H1 (cell line): ENCODE results near the gene SNORC. TPM values are rescaled to one million over a fixed set of nuclear protein-coding genes. Genes with fewer than 3 reads are reported as not detected.

Experiments
- CTCF ChIA-PET: fragments of 300-600 bp; sonication (Branson Sonifier 250); formaldehyde crosslinking; loops from one replicate; lab custom pipeline; 2021; ENCODE audit not compliant: partially characterized antibody; lab: Charles Lee
- POLR2A ChIA-PET: fragments of 300-600 bp; sonication (Branson Sonifier 250); formaldehyde crosslinking; loops from one replicate; lab custom pipeline; 2021; ENCODE audit warnings: inconsistent platforms; ENCODE audit not compliant: partially characterized antibody; lab: Charles Lee
- DNase-seq, 2 experiments: peaks; one replicate each; pipeline versions ENCODE4 v3.0.0 to v3.0.0-alpha.2; 2010 to 2022; ENCODE audit warnings: low spot score in 2 of 2, low read depth in 1 of 2, mixed read lengths in 1 of 2
- FAIRE-seq: peaks from 2 replicates; lab custom pipeline; 2011; peaks lifted over from hg19 to GRCh38; lab: Jason Lieb, UNC
- H2AFZ ChIP-seq: 2 replicates; pipeline ENCODE4 v1.8.1; 2012; ENCODE audit warnings: low read length, inconsistent platforms
- H2AK5ac ChIP-seq: 2 replicates; pipeline ENCODE4 v1.6.1; 2013; ENCODE audit warnings: low read depth, low read length
- H2BK120ac ChIP-seq: replicated peaks from 2 replicates; pipeline ENCODE3; 2013; ENCODE audit warnings: low read depth, low read length, inconsistent platforms
- H2BK12ac ChIP-seq: 2 replicates; pipeline ENCODE4 v1.6.1; 2013; ENCODE audit warnings: low read depth, low read length
- H2BK15ac ChIP-seq: 2 replicates; pipeline ENCODE4 v1.6.1; 2013; ENCODE audit warnings: low read length
- H2BK20ac ChIP-seq: 2 replicates; pipeline ENCODE4 v1.6.1; 2013; ENCODE audit warnings: low read length
- H2BK5ac ChIP-seq: 2 replicates; pipeline ENCODE4 v1.6.1; 2013; ENCODE audit warnings: low read depth, low read length
- H3K14ac ChIP-seq: 2 replicates; pipeline ENCODE4 v1.6.1; 2013; ENCODE audit warnings: inconsistent platforms; ENCODE audit not compliant: insufficient read length
- H3K18ac ChIP-seq: 2 replicates; pipeline ENCODE4 v1.6.1; 2013; ENCODE audit warnings: low read length; ENCODE audit errors: extremely low read depth
- H3K23ac ChIP-seq: 2 replicates; pipeline ENCODE4 v1.6.1; 2013; ENCODE audit warnings: inconsistent platforms; ENCODE audit not compliant: insufficient read length
- H3K23me2 ChIP-seq: 2 replicates; pipeline ENCODE4 v1.6.1; 2013; ENCODE audit warnings: low read depth, low read length
- H3K27ac ChIP-seq: 2 replicates; pipeline ENCODE4 v1.6.1; 2011; ENCODE audit warnings: low read depth, low read length, inconsistent platforms
- H3K27me3 ChIP-seq, 4 experiments: replicated peaks in 1 of 4; 1 replicate in 1 of 4; 2 replicates in 3 of 4; pipeline versions ENCODE4 v1.6.1 to v1.8.1; 2011 to 2013; ENCODE audit warnings: low read length in 3 of 4, mild to moderate bottlenecking in 3 of 4, inconsistent platforms in 2 of 4, mixed read lengths in 2 of 4, moderate library complexity in 1 of 4; ENCODE audit not compliant: control insufficient read depth in 3 of 4, insufficient read depth in 3 of 4; ENCODE audit errors: extremely low read depth in 1 of 4
- H3K36me3 ChIP-seq, 4 experiments: 2 replicates each; pipeline versions ENCODE4 v1.6.1 to v1.8.1; 2011 to 2013; ENCODE audit warnings: mild to moderate bottlenecking in 4 of 4, low read length in 3 of 4, moderate library complexity in 2 of 4, control low read depth in 1 of 4, inconsistent platforms in 1 of 4; ENCODE audit not compliant: insufficient read depth in 4 of 4, control insufficient read depth in 2 of 4
- H3K4ac ChIP-seq: replicated peaks from 2 replicates; pipeline ENCODE3; 2013; ENCODE audit warnings: low read length, low read depth, mixed read lengths, inconsistent platforms; ENCODE audit not compliant: insufficient read length
- H3K4me1 ChIP-seq, 4 experiments: replicated peaks in 1 of 4; 1 replicate in 1 of 4; 2 replicates in 3 of 4; pipeline versions ENCODE4 v1.6.1 to v1.8.1; 2011 to 2013; ENCODE audit warnings: low read length in 3 of 4, inconsistent platforms in 2 of 4, mixed read lengths in 1 of 4; ENCODE audit not compliant: insufficient read depth in 4 of 4, control insufficient read depth in 3 of 4
- H3K4me2 ChIP-seq, 2 experiments: 2 replicates each; pipeline versions ENCODE4 v1.6.1 to v1.8.1; 2011 to 2013; ENCODE audit warnings: low read depth in 2 of 2, low read length in 2 of 2, control low read depth in 1 of 2, inconsistent platforms in 1 of 2, mild to moderate bottlenecking in 1 of 2; ENCODE audit not compliant: insufficient read depth in 1 of 2
- H3K4me3 ChIP-seq, 4 experiments: fragments of 200-600, 300-600 bp in 1 of 4; sonication (generic), shearing (Covaris generic), sonication (Bioruptor Twin) in 1 of 4; 2 replicates each; pipeline versions ENCODE4 v1.5.1 to v1.8.1; 2011 to 2016; ENCODE audit warnings: low read length in 4 of 4, low read depth in 3 of 4, control low read depth in 2 of 4, inconsistent platforms in 2 of 4, mild to moderate bottlenecking in 2 of 4, mixed read lengths in 1 of 4, moderate library complexity in 1 of 4; ENCODE audit not compliant: insufficient read depth in 2 of 4; ENCODE audit errors: extremely low read depth in 1 of 4
- H3K56ac ChIP-seq: replicated peaks from 2 replicates; pipeline ENCODE3; 2013; ENCODE audit warnings: low read depth, mild to moderate bottlenecking, mixed read lengths, low read length, inconsistent platforms; ENCODE audit not compliant: insufficient read length
- H3K79me1 ChIP-seq: 2 replicates; pipeline ENCODE4 v1.6.1; 2013; ENCODE audit warnings: low read depth, low read length, control low read depth
- H3K79me2 ChIP-seq, 2 experiments: 2 replicates each; pipeline versions ENCODE4 v1.6.1 to v1.8.1; 2012 to 2013; ENCODE audit warnings: low read length in 2 of 2, mild to moderate bottlenecking in 2 of 2, inconsistent platforms in 1 of 2; ENCODE audit not compliant: insufficient read depth in 2 of 2, control insufficient read depth in 1 of 2
- H3K9ac ChIP-seq, 4 experiments: replicated peaks in 1 of 4; 1 replicate in 1 of 4; 2 replicates in 3 of 4; pipeline versions ENCODE4 v1.6.1 to v1.8.1; 2011 to 2013; ENCODE audit warnings: low read depth in 3 of 4, low read length in 3 of 4, control low read depth in 2 of 4, mild to moderate bottlenecking in 2 of 4, moderate library complexity in 2 of 4, inconsistent platforms in 1 of 4; ENCODE audit errors: extremely low read depth in 1 of 4
- H3K9me3 ChIP-seq, 2 experiments: 2 replicates each; pipeline versions ENCODE4 v1.6.1 to v1.8.1; 2012 to 2013; ENCODE audit warnings: mild to moderate bottlenecking in 2 of 2, moderate library complexity in 2 of 2, control low read depth in 1 of 2, inconsistent platforms in 1 of 2, low read depth in 1 of 2, low read length in 1 of 2, mixed read lengths in 1 of 2; ENCODE audit not compliant: insufficient read depth in 2 of 2
- H4K20me1 ChIP-seq, 2 experiments: replicated peaks in 1 of 2; 2 replicates each; pipeline versions ENCODE3 to v1.8.1; 2011 to 2013; ENCODE audit warnings: inconsistent platforms in 2 of 2, low read length in 2 of 2, mild to moderate bottlenecking in 1 of 2; ENCODE audit not compliant: insufficient read depth in 2 of 2, control insufficient read depth in 1 of 2
- H4K5ac ChIP-seq: 2 replicates; pipeline ENCODE4 v1.6.1; 2013; ENCODE audit warnings: low read length, low read depth, mixed read lengths, inconsistent platforms; ENCODE audit not compliant: insufficient read length
- H4K8ac ChIP-seq: 2 replicates; pipeline ENCODE4 v1.8.0; 2013; ENCODE audit warnings: mild to moderate bottlenecking, moderate library complexity, low read length, inconsistent platforms; ENCODE audit not compliant: insufficient read depth; ENCODE audit errors: extremely low read depth
- H4K91ac ChIP-seq: replicated peaks from 2 replicates; pipeline ENCODE3; 2013; ENCODE audit warnings: low read length, mixed read lengths, inconsistent platforms; ENCODE audit not compliant: insufficient read length
- TEAD4 ChIP-seq: IDR thresholded peaks from 2 replicates; pipeline ENCODE4 v1.6.1; 2012; ENCODE audit warnings: low read depth, low read length, inconsistent platforms, mixed read lengths
- WGBS, 2 experiments: shearing (Covaris generic) in 1 of 2; methylation state at CpG; one replicate each; pipeline versions ENCODE4 v1.1.6 to v1.1.7; 2013 to 2015; ENCODE audit warnings: low lambda C conversion rate in 2 of 2, mixed read lengths in 2 of 2, inconsistent platforms in 1 of 2, low coverage in 1 of 2, missing lambda C conversion rate in 1 of 2; ENCODE audit not compliant: insufficient replicate concordance in 2 of 2, insufficient coverage in 1 of 2, insufficient read length in 1 of 2; ENCODE audit errors: extremely low coverage in 1 of 2, missing lambda C conversion rate in 1 of 2; 5-methylcytosine and 5-hydroxymethylcytosine counted together
- polyA plus RNA-seq, 7 experiments: library from polyadenylated mRNA; depleted of rRNA in 3 of 7; stranded (reverse) in 5 of 7; unstranded in 2 of 7; fragments of >200 nt in 5 of 7; fragments of 200-250 nt in 2 of 7; gene quantifications; 1 replicate in 5 of 7; 2 replicates in 1 of 7; 4 replicates in 1 of 7; pipeline versions ENCODE4 v1.2.1 to v1.2.3, GENCODE V29; 2011 to 2013; ENCODE audit warnings: missing spikeins in 2 of 7, mixed read lengths in 2 of 7
- total RNA-seq: library from RNA; stranded (reverse); fragmentation: NEBNext Ultra II Directional; extraction: Animal tissue kit (Norgen Biotek cat#: 25700); gene quantifications from 2 replicates; pipeline ENCODE4 v1.2.1, GENCODE V29; 2021

Gene SNORC
- total and polyA plus RNA-seq, 2 of the 8 experiments (the other 6 are each of a cell fraction or from before 2014, with no cell fraction given): 1.6 to 1.8 TPM

DNA sequence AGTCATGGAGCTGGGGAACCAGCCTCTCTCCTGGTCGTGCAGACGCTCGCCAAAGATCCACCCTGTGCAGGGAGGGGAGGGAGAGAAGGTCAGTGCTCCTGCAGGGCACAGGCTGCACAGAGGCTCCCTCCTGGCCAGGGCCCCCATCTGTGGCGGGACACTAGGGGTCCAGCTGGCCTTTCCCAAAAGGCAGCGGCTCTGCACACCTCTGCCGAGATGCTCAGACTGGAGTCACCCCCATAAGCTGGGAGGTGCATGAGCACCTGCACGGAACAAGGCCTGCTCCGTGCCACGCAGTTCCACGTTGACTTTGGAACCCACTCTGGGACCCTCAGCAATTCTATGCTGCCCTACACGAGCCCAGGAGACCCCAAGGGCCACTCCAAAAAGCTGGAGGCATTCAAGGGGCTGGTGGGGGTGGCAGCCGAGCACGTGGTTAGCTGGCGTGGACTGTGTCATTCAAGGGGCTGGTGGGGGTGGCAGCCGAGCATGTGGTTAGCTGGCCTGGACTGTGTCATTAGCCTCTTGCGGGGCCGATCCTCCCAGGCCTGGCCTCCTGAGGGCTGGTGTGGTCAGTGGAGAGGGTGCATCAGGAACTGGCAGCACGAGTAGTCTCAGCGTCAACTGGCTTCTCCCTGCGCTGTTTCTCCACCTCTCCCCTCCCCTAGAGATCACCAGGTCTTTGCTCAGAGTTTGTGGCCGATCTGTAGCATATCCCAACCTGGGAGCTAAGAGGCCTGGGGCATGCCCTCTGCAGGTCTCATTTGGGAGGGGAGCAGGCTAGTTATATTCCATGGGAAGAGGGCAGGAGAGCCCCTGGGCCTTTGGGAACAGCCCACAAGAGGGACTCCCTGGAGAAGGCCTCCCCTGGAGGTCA, 9.8 kb downstream of the SNORC start:
- no peak overlapping the region for H2BK20ac ChIP-seq
- H2BK5ac ChIP-seq: no peak overlapping the region
- no peak for FAIRE-seq
- H4K8ac ChIP-seq: no peak overlapping the region
- no peaks in the 10 kb centered on the region for H3K79me2 ChIP-seq
- WGBS, 2 experiments: 86% methylated on average over 20 of the region's 21 CpGs; no CpG with 5 or more reads in 1 of the 2 experiments
- no peak overlapping the region for H2BK120ac ChIP-seq
- ChIA-PET CTCF (interaction anchor here (1.0 to 1.6 kb wide), 6 partner anchors 8 to 180 kb away, joined by 3 to 5 read pairs (median 4); partner anchors contain the start of gene INPP5D), POLR2A (interaction anchor here (0.6 kb wide), 1 partner anchor 110 kb away, joined by 3 read pairs; no protein-coding TSS in a partner anchor)
- H3K4me3 ChIP-seq: no peak overlapping the region
- peaks cover 0 to 25% (median 18%) of the 10 kb centered on the region in 4 experiments; a peak in 5 of 7 replicates for H3K27me3 ChIP-seq
- no peak for TF ChIP-seq TEAD4
- no peak overlapping the region for H4K5ac ChIP-seq
- no peak overlapping the region for H2AFZ ChIP-seq
- peaks cover 0 to 4% (median 1%) of the 10 kb centered on the region in 4 experiments; a peak in 3 of 7 replicates for H3K4me1 ChIP-seq
- no peak overlapping the region for H2AK5ac ChIP-seq
- H3K27ac ChIP-seq: no peak overlapping the region
- H3K23ac ChIP-seq: no peak overlapping the region
- H3K4ac ChIP-seq: no peak overlapping the region
- no peak overlapping the region for H3K18ac ChIP-seq
- H3K23me2 ChIP-seq: peaks cover 12% of the 10 kb centered on the region; the same call in 1 of the 2 replicates
- H3K36me3 ChIP-seq: no peaks in the 10 kb centered on the region
- H3K56ac ChIP-seq: no peak overlapping the region
- H3K4me2 ChIP-seq: no peak overlapping the region
- H4K20me1 ChIP-seq: peaks cover 0 to 4% of the 10 kb centered on the region in 2 experiments
- H2BK15ac ChIP-seq: no peak overlapping the region; the same call in 1 of the 2 replicates
- DNase-seq: no peak
- no peak overlapping the region for H3K14ac ChIP-seq
- no peaks in the 10 kb centered on the region for H3K79me1 ChIP-seq
- H4K91ac ChIP-seq: no peak overlapping the region
- H2BK12ac ChIP-seq: no peak overlapping the region
- H3K9me3 ChIP-seq: no peaks in the 10 kb centered on the region
- H3K9ac ChIP-seq: no peak overlapping the region
